Heart right ventricle (tissue), 16 donors: Measurements from ENCODE around the gene GLRA2. TPM values are rescaled to one million over a fixed set of nuclear protein-coding genes. Genes with fewer than 3 reads are reported as not detected.

Source experiments
- ATAC-seq, 8 donors: fragments of 200-7000 bp; cut with Tn5 transposase; one replicate each; pipeline ENCODE4 v1.9.1; 2020; ENCODE audit warnings: mild to moderate bottlenecking in 8 of 8, moderate library complexity in 8 of 8, moderate number of reproducible peaks in 1 of 8
- DNase-seq, 2 donors: peaks; one replicate each; pipeline ENCODE4 v3.0.0-alpha.2; 2020
- H3K27ac ChIP-seq, 10 donors: fragments of 200-600 bp; sonication (generic) in 2 of 10; one replicate each; pipeline versions ENCODE4 v1.5.0 to v1.8.0; 2020 to 2022; ENCODE audit warnings: mild to moderate bottlenecking in 3 of 10
- H3K27me3 ChIP-seq, 7 donors: fragments of 200-600 bp; one replicate each; pipeline ENCODE4 v1.8.0; 2021 to 2022; ENCODE audit warnings: mild to moderate bottlenecking in 2 of 7
- H3K36me3 ChIP-seq, 9 donors: fragments of 200-600 bp; sonication (generic) in 1 of 9; one replicate each; pipeline versions ENCODE4 v1.5.0 to v1.8.0; 2020 to 2022; ENCODE audit warnings: mild to moderate bottlenecking in 2 of 9
- H3K4me1 ChIP-seq, 9 donors: fragments of 200-600 bp; sonication (generic) in 1 of 9; one replicate each; pipeline versions ENCODE4 v1.5.0 to v1.8.0; 2020 to 2022; ENCODE audit warnings: mild to moderate bottlenecking in 4 of 9
- H3K4me3 ChIP-seq, 10 donors: fragments of 200-600 bp; sonication (generic) in 2 of 10; one replicate each; pipeline versions ENCODE4 v1.5.0 to v1.8.0; 2020 to 2022; ENCODE audit warnings: mild to moderate bottlenecking in 7 of 10, moderate library complexity in 2 of 10
- H3K9me3 ChIP-seq, 11 donors: fragments of 200-600 bp in 10 of 11; sonication (generic) in 2 of 11; one replicate each; pipeline versions ENCODE4 v1.5.0 to v1.8.0; 2013 to 2022; ENCODE audit warnings: mild to moderate bottlenecking in 2 of 11, control low read depth in 1 of 11, moderate library complexity in 1 of 11
- WGBS, 2 donors: extraction: QIAGEN DNeasy Blood & Tissue Kit; methylation state at CpG; one replicate each; pipeline ENCODE4 v1.1.7; 2013; ENCODE audit warnings: inconsistent platforms in 1 of 2; 5-methylcytosine and 5-hydroxymethylcytosine counted together
- intact Hi-C, 10 donors: fragments of 100-400 bp; cut with DNase I; formaldehyde crosslinking; loops; one replicate each; pipeline versions ENCODE4 v1.11.1 to v1.14.2; 2022
- polyA plus RNA-seq, 2 donors: library from polyadenylated mRNA; stranded (reverse); fragments of 200-250 nt; gene quantifications; one replicate each; pipeline ENCODE4 v1.2.3, GENCODE V29; 2013
- total RNA-seq, 10 donors: library from RNA; stranded (reverse); fragmentation: NEBNext Ultra II Directional in 3 of 10; extraction: Animal tissue kit (Norgen Biotek cat#: 25700) in 3 of 10; gene quantifications; one replicate each; pipeline versions ENCODE4 v1.2.1 to v1.2.4, GENCODE V29; 2021 to 2023
- TF ChIP-seq, protein P1 (sequence below), 9 donors: fragments of 200-600 bp; sonication (generic) in 2 of 9; IDR thresholded peaks; one replicate each; pipeline versions ENCODE4 v1.5.0 to v1.8.0; 2021 to 2022; ENCODE audit warnings: antibody characterized with exemption in 9 of 9, mild to moderate bottlenecking in 5 of 9, moderate library complexity in 1 of 9
- donor health status: Arrhythmogenic right ventricular cardiomyopathy.
- donor health status: ischemic (EF 13 %, LVEDD 7.1; RV severe dilation, severe dysfunction).
- donor health status: healthy with polysubstance abuse.
- donor health status: DM: no; HTN: yes; CAD: no.
- donor health status: DM: no; HTN: no; CAD: no.
- donor health status: ischemic (EF 25% LVEDD 6.9; RV normal size, moderate dysfunction).
- donor health status: ischemic (EF 25% LVEDD 5.7; RV mildly dilated, moderate dysfunction).
- donor health status: healthy.
- donor health status: DM: yes; HTN: yes; CAD: no.
- donor health status: Ischemic cardiomyopathy.
- donor health status: ischemic (EF 35%, LVEDD 5.7; RV mildly dilated, moderate dysfunction).
- donor health status: nonischemic (EF 11% LVEDD 7.7; RV severe dilation, severe dysfunction).
- donor health status: DM: yes; HTN: yes; CAD: no.
- donor health status: PGD.
- donor health status: ischemic (EF 29% LVEDD 5.4; RV normal size, mild dysfunction).
- donor health status: nonischemic (EF 23%, LVEDD 6.1; RV moderate dilation, normal function).

GLRA2 gene
- total and polyA plus RNA-seq, 12 donors, result not detected

DNA sequence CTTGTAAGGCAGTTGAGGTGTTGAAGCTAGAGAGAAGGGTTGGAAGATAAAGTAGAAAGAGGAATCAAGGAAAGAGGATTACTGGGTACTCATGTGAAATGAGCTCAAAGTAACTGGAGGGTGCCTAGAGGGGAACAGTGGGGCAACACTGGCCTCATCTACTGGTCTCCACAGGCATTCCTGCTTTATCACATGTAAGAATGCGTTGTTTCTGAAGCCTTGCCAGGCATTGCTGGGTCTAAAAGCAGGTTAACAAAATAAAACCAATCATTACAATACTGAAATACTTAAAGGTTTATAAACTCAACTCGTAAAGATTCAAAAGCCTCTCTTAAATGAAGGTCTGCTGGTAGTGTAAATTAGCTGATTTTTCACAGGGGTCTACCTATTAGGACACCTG is 247.6 kb downstream of the GLRA2 start:
- DNase-seq, result no peak
- Histone ChIP-seq H3K27me3 (no peaks in the 10 kb centered on the region), H3K27ac (no peak overlapping the region), H3K4me1 (no peaks in the 10 kb centered on the region), H3K4me3 (no peak overlapping the region), H3K9me3 (no peaks in the 10 kb centered on the region), H3K36me3 (no peaks in the 10 kb centered on the region)
- WGBS, 2 donors, result 37 to 56% methylated on average over 2 of the region's 2 CpGs
- TF ChIP-seq, protein P1, sequence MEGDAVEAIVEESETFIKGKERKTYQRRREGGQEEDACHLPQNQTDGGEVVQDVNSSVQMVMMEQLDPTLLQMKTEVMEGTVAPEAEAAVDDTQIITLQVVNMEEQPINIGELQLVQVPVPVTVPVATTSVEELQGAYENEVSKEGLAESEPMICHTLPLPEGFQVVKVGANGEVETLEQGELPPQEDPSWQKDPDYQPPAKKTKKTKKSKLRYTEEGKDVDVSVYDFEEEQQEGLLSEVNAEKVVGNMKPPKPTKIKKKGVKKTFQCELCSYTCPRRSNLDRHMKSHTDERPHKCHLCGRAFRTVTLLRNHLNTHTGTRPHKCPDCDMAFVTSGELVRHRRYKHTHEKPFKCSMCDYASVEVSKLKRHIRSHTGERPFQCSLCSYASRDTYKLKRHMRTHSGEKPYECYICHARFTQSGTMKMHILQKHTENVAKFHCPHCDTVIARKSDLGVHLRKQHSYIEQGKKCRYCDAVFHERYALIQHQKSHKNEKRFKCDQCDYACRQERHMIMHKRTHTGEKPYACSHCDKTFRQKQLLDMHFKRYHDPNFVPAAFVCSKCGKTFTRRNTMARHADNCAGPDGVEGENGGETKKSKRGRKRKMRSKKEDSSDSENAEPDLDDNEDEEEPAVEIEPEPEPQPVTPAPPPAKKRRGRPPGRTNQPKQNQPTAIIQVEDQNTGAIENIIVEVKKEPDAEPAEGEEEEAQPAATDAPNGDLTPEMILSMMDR (IDR thresholded peaks at IDR 0.05), result no peak
- intact Hi-C loops, result no loop called here
- ATAC-seq, result no peak

DNA sequence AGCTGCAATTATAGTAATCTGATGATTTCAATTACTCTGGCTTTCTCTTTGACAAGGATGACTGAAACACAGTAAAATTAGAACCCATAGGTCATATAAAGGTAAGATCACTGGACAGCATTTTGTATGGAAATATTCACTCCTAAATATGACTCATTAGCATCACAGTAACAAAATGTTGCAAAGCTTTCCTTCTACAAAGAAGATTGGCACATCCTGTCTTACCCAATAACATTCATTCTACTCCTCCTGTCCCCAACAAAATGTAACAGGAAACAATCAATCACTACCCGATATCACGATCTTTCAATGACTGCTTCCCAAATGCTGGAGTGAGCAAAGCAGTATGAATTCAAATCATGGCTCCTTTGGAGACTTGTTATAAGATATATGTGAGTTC is 248.2 kb downstream of the GLRA2 start:
- no peak overlapping the region for H3K4me3 ChIP-seq
- ATAC-seq (no peak), DNase-seq (no peak)
- H3K9me3 ChIP-seq, result no peaks in the 10 kb centered on the region
- TF ChIP-seq, protein P1 (IDR thresholded peaks at IDR 0.05), result no peak
- intact Hi-C loops, result no loop called here
- no peaks in the 10 kb centered on the region for H3K36me3 ChIP-seq
- no peaks in the 10 kb centered on the region for H3K27me3 ChIP-seq
- H3K27ac ChIP-seq, result no peak overlapping the region
- WGBS, 2 donors, result 22 to 66% methylated on average over 2 of the region's 2 CpGs
- H3K4me1 ChIP-seq, result no peaks in the 10 kb centered on the region

DNA sequence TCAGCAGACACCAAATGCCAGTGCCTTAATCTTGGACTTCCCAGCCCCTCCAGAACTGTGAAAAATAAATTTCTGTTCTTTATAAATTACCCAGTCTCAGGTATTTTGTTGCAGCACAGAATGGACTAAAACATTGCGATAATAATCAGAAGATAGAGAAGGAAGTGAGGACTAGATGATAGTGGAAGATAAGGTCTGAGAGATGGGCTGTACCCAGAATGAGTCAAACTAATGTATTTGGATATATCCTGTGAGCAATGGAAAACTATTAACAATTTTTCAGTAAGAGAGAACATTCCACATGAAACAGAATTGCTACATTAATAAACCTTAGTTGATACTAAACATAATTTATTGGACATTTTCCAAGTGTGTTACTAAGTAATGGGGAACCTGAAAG is 250.2 kb downstream of the GLRA2 start:
- no peak overlapping the region for H3K4me3 ChIP-seq
- DNase-seq (no peak), ATAC-seq (no peak)
- no peak overlapping the region for H3K27ac ChIP-seq
- H3K9me3 ChIP-seq, result no peaks in the 10 kb centered on the region
- TF ChIP-seq, protein P1 (IDR thresholded peaks at IDR 0.05), result no peak
- intact Hi-C loops, result no loop called here
- no peaks in the 10 kb centered on the region for H3K4me1 ChIP-seq
- no peaks in the 10 kb centered on the region for H3K36me3 ChIP-seq
- no peaks in the 10 kb centered on the region for H3K27me3 ChIP-seq
- WGBS, 2 donors, result 87 to 98% methylated on average over 1 of the region's 1 CpG
